Measurements from ENCODE around the gene MEAK7.

The MEAK7 gene

DNA sequence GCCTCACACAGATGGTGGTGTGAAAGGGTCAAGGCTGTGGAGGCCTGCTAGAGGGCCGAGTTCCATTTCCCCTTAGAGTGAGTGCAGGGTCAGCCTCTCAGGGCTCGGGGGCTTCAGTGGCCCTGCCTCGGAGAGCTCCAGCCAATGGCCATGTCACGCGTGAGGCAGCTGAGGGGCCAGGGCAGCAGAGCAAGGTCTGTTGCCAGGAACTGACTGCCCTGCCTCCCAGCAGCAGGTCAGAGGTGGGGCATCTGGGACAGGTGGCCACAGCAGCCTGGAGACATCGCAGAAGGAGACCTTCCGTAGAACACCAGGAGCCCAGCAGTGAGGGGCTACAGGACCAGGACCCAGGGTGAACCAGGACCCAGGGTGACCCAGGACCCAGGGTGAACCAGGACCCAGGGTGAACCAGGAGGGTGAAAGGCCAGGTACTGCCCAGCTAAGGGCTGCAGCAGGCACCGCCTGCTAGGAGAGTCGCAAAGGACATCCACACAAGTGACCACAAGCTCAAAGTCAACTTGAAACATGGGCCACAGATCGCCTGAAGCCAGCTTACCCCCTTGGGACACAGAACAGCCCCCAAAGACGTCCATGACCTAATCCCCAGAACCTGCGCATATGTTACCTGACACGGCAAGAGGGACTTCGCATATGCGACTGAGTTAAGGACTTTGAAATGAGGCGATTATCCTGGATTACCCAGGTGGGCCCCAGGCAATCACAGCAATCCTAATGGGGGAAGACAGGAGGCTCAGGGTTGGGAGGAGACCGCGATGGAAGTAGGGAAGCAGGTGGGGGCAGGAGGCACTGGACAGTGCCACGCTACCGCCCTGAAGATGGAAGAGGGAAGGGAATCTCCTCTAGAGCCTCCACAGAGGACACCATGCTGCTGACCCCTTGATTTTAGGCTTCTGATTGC, 4.8 kb upstream of the MEAK7 start:
- TF ChIP-seq CREB1 (IDR thresholded peaks at IDR 0.05; ENCODE audit: low read depth) (no peak), RAD21 (IDR thresholded peaks at IDR 0.05; ENCODE audit: low read depth) (no peak), TAF1 (IDR thresholded peaks at IDR 0.05; ENCODE audit: low read depth) (no peak), EP300 (IDR thresholded peaks at IDR 0.05; ENCODE audit: borderline replicate concordance) (no peak), NFIC (IDR thresholded peaks at IDR 0.05) (no peak)

GRCh38 chr16:84508502-84508901, 4.0 kb upstream of the MEAK7 start:
- TF ChIP-seq USF1 (IDR thresholded peaks at IDR 0.05) (no peak), TCF12 (IDR thresholded peaks at IDR 0.05; ENCODE audit: low read depth) (no peak), TEAD4 (IDR thresholded peaks at IDR 0.05) (no peak), EP300 (IDR thresholded peaks at IDR 0.05; ENCODE audit: borderline replicate concordance) (no peak), CREB1 (IDR thresholded peaks at IDR 0.05; ENCODE audit: low read depth) (no peak), YY1 (IDR thresholded peaks at IDR 0.05; ENCODE audit: low read depth) (no peak), EGR1 (IDR thresholded peaks at IDR 0.05) (no peak), CEBPB (IDR thresholded peaks at IDR 0.05) (no peak), TAF1 (IDR thresholded peaks at IDR 0.05; ENCODE audit: low read depth) (no peak), FOXM1 (IDR thresholded peaks at IDR 0.05; ENCODE audit: borderline replicate concordance, low read depth) (no peak), RAD21 (IDR thresholded peaks at IDR 0.05; ENCODE audit: low read depth) (no peak)
- TF ChIP-seq, protein P1, sequence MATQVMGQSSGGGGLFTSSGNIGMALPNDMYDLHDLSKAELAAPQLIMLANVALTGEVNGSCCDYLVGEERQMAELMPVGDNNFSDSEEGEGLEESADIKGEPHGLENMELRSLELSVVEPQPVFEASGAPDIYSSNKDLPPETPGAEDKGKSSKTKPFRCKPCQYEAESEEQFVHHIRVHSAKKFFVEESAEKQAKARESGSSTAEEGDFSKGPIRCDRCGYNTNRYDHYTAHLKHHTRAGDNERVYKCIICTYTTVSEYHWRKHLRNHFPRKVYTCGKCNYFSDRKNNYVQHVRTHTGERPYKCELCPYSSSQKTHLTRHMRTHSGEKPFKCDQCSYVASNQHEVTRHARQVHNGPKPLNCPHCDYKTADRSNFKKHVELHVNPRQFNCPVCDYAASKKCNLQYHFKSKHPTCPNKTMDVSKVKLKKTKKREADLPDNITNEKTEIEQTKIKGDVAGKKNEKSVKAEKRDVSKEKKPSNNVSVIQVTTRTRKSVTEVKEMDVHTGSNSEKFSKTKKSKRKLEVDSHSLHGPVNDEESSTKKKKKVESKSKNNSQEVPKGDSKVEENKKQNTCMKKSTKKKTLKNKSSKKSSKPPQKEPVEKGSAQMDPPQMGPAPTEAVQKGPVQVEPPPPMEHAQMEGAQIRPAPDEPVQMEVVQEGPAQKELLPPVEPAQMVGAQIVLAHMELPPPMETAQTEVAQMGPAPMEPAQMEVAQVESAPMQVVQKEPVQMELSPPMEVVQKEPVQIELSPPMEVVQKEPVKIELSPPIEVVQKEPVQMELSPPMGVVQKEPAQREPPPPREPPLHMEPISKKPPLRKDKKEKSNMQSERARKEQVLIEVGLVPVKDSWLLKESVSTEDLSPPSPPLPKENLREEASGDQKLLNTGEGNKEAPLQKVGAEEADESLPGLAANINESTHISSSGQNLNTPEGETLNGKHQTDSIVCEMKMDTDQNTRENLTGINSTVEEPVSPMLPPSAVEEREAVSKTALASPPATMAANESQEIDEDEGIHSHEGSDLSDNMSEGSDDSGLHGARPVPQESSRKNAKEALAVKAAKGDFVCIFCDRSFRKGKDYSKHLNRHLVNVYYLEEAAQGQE (IDR thresholded peaks at IDR 0.05; ENCODE audit: low read depth), result no peak

DNA sequence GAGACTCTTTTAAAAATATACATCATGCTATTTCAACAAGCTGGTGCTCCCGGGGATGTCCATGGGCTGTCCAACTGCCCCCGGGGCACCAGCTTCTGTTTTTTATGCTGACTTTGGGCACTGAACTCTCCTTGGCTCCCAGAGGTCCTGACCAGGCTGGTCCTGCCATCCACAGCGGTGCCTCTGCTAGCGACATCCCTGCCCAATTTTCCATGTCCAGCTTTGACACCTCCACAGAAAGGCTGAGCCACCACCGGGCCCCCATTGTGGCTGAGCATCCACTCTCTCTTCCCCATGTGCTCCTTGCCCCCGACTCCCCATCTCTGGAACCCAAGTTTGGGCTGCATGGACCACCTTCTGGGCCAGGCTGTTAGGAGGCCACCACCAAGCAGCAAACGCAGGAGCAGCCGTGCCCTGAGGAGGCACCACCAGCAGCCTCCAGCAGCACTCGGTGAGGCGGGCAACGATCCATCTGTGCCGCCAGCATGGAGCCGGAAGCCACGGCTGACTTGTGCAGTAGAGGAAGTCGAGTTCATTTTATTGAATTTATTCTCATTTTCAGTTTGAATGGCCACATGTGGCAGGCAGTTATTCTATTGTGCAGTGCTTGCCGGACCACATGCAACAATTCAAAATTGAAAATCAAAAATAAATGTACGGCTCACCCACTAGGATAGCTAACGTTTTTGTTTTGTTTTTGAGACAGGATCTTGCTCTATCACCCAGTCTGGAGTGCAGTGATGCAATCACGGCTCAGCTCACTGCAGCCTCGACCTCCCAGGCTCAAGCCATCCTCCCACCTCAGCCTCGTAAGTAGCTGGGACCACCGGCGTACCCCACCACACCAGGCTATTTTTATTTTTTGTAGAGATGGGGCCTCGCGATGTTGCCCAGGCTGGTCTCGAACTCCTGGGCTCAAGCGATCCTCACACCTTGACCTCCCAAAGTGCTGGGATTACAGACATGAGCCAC, 2.8 kb upstream of the MEAK7 start:
- TF ChIP-seq USF1 (IDR thresholded peaks at IDR 0.05), result no peak
- TF ChIP-seq TAF1 (IDR thresholded peaks at IDR 0.05; ENCODE audit: low read depth), result no peak
- TF ChIP-seq TCF12 (IDR thresholded peaks at IDR 0.05; ENCODE audit: low read depth), result no peak
- TF ChIP-seq, protein P1 (IDR thresholded peaks at IDR 0.05; ENCODE audit: low read depth), result no peak
- no peak for TF ChIP-seq ZBTB7A (IDR thresholded peaks at IDR 0.05; ENCODE audit: low read depth)
- TF ChIP-seq EGR1 (IDR thresholded peaks at IDR 0.05), result no peak
- no peak for TF ChIP-seq CEBPB (IDR thresholded peaks at IDR 0.05)
- TF ChIP-seq RAD21 (IDR thresholded peaks at IDR 0.05; ENCODE audit: low read depth), result no peak
- no peak for TF ChIP-seq YY1 (IDR thresholded peaks at IDR 0.05; ENCODE audit: low read depth)
- TF ChIP-seq CREB1 (IDR thresholded peaks at IDR 0.05; ENCODE audit: low read depth), result no peak
- TF ChIP-seq FOXM1 (IDR thresholded peaks at IDR 0.05; ENCODE audit: borderline replicate concordance, low read depth), result no peak
- TF ChIP-seq EP300 (IDR thresholded peaks at IDR 0.05; ENCODE audit: borderline replicate concordance), result no peak
- TF ChIP-seq, protein P2, sequence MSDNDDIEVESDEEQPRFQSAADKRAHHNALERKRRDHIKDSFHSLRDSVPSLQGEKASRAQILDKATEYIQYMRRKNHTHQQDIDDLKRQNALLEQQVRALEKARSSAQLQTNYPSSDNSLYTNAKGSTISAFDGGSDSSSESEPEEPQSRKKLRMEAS (IDR thresholded peaks at IDR 0.05), result no peak
- no peak for TF ChIP-seq NFIC (IDR thresholded peaks at IDR 0.05)
- no peak for TF ChIP-seq TEAD4 (IDR thresholded peaks at IDR 0.05)

DNA sequence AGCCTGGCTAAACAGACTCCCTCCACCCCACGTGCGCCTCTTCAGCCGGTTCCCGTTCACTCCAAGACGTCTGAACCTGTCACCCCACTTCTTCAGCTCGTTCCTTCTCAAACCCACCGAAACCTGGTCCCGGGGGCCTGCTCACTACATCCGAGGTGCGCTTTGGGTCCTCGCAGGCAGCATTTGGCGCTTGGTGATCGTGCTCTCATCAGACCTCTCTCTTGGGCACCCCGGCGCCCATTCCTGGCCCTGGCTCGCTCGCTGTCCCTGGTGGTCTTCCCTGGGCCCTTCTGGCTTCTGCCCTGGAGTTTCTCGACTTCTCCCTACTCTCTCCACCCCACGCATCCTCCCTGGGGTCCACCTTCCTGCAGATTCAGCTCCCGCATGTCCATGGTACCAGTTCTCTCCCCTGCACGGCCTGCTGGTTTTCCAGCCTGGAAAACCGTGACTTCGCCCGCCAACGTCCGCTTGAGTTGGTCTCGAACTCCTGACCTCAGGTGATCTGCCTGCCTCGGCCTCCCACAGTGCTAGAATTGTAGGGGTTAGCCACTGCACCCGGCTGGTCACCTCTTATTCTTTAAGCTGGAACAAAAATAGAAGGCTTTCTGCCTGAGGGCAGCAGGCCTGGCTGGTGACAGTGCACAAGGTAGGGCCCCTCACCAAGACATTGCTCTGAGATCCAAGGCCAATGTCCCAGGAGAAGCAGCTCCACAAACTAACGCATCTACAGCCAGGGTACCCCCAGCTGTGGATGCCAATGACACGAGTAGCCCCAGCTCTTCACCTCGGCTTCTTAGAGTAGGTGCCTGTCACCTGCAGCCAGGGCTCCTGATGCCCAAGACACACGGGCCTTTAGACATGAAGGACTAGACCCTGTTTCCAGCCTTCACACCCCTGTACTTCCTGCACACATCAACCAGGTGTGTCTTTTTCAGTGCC, 1.1 kb upstream of the MEAK7 start:
- no peak for TF ChIP-seq TCF12 (IDR thresholded peaks at IDR 0.05; ENCODE audit: low read depth)
- TF ChIP-seq TEAD4 (IDR thresholded peaks at IDR 0.05), result no peak
- TF ChIP-seq FOXM1 (IDR thresholded peaks at IDR 0.05; ENCODE audit: borderline replicate concordance, low read depth), result no peak
- TF ChIP-seq, protein P2 (IDR thresholded peaks at IDR 0.05), result no peak
- no peak for TF ChIP-seq RAD21 (IDR thresholded peaks at IDR 0.05; ENCODE audit: low read depth)
- TF ChIP-seq CREB1 (IDR thresholded peaks at IDR 0.05; ENCODE audit: low read depth), result no peak
- no peak for TF ChIP-seq CEBPB (IDR thresholded peaks at IDR 0.05)
- TF ChIP-seq TAF1 (IDR thresholded peaks at IDR 0.05; ENCODE audit: low read depth), result no peak
- TF ChIP-seq ZBTB7A (IDR thresholded peaks at IDR 0.05; ENCODE audit: low read depth), result no peak
- no peak for TF ChIP-seq NFIC (IDR thresholded peaks at IDR 0.05)

All from Ishikawa (cell line).